ENCODE data around the gene STRBP. TPM values are rescaled to one million over a fixed set of nuclear protein-coding genes. Genes with fewer than 3 reads are reported as not detected.
A peak's percentile ranks its signal among the peaks of the same experiment; 100 is the strongest.
"Not testable (repeated sequence)": the region's sequence is repeated elsewhere in the genome, so short reads cannot be mapped to it uniquely, and the experiment has no call there.

The STRBP gene
- total and polyA plus RNA-seq, 2 donors from 2014 or later = 21.6 to 30.7 TPM

DNA sequence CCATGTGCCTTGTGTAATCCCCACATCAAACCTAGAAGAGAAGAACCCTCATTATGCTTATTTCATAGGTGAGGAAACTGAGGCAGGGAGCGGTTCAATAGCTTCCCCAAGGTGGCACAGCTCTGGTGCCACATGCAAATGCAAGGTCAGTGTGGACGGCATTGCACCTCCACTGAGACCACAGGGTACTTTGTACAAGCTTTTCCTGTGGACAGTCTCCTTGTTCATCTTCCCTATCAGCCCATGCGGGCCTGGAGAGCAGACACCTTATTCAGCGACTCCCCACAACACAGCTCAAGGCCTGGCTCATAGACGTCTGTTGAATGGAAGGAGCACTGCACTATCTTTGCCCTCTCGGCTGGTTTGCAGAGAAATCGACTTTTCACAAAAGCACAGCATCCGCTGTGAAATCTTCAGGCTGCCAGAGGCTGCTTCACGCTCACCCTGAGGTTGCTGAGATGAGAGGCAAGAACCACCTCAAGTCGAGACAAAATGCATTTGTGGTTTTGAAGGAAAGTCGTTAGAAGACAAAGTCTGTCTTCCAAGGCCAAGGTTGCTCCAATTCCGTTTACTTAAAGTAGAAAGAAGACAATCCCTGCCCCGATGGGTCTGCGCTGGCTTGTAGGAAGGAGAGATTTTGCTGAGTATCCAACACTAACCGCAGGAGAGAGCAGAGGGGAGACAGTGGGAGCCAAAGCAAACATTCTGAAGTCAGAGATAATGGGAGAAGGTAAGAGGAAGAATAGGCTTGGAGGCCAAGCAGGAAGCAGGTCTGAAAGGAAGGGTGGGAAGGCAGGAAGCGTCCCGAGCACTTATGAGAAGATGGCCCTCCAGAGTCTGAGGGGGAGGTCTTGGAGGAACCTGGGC is 34.2 kb upstream of the STRBP start:
- FAIRE-seq (no peak), DNase-seq (peak in 1 of 5 donors; percentile 13)
- Histone ChIP-seq H3K36me3 (ENCODE audit: control insufficient read depth in 2 of 3, insufficient read depth in 3 of 3, low read length in 3 of 3) (no peaks in the 10 kb centered on the region), H3K4me1 (ENCODE audit: control insufficient read depth in 2 of 3, insufficient read depth in 2 of 3, low read depth in 1 of 3, low read length in 3 of 3) (no peaks in the 10 kb centered on the region), H3K27me3 (ENCODE audit: control insufficient read depth, insufficient read depth, low read length) (no peaks in the 10 kb centered on the region), H3K4me3 (ENCODE audit: low read length in 3 of 3) (no peak overlapping the region), H3K27ac (ENCODE audit: low read depth in 2 of 2, low read length in 2 of 2) (no peak overlapping the region), H3K9ac (ENCODE audit: low read length in 3 of 3) (no peak overlapping the region), H3K9me3 (ENCODE audit: control insufficient read depth in 2 of 3, insufficient read depth in 1 of 3, low read length in 3 of 3) (no peaks in the 10 kb centered on the region)
- TF ChIP-seq, protein P1, sequence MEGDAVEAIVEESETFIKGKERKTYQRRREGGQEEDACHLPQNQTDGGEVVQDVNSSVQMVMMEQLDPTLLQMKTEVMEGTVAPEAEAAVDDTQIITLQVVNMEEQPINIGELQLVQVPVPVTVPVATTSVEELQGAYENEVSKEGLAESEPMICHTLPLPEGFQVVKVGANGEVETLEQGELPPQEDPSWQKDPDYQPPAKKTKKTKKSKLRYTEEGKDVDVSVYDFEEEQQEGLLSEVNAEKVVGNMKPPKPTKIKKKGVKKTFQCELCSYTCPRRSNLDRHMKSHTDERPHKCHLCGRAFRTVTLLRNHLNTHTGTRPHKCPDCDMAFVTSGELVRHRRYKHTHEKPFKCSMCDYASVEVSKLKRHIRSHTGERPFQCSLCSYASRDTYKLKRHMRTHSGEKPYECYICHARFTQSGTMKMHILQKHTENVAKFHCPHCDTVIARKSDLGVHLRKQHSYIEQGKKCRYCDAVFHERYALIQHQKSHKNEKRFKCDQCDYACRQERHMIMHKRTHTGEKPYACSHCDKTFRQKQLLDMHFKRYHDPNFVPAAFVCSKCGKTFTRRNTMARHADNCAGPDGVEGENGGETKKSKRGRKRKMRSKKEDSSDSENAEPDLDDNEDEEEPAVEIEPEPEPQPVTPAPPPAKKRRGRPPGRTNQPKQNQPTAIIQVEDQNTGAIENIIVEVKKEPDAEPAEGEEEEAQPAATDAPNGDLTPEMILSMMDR (IDR thresholded peaks at IDR 0.05; ENCODE audit: borderline replicate concordance, extremely low read depth, insufficient read depth) = no peak
- intact Hi-C loops (cut with DNase I) = no loop called here

DNA sequence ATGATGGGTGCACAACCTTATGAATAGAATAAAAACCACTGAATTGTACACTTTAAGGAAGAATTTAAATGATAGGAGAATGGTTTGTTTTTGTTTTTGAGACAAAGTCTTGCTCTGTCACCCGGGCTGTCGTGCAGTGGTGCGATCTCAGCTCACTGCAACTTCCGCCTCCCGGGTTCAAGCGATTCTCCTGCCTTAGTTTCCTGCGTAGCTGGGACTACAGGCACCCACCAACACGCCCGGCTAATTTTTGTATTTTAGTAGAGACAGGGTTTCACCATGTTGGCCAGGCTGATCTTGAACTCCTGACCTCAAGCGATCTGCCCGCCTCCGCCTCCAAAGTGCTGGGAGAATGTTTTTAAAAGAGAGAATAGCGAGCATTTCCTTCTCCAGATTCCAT is 33.5 kb upstream of the STRBP start:
- intact Hi-C loops (cut with DNase I); FAIRE-seq; H3K27me3 ChIP-seq (ENCODE audit: control insufficient read depth, insufficient read depth, low read length); H3K36me3 ChIP-seq (ENCODE audit: control insufficient read depth in 2 of 3, insufficient read depth in 3 of 3, low read length in 3 of 3); H3K9me3 ChIP-seq (ENCODE audit: control insufficient read depth in 2 of 3, insufficient read depth in 1 of 3, low read length in 3 of 3); H3K4me1 ChIP-seq (ENCODE audit: control insufficient read depth in 2 of 3, insufficient read depth in 2 of 3, low read depth in 1 of 3, low read length in 3 of 3); H3K27ac ChIP-seq (ENCODE audit: low read depth in 2 of 2, low read length in 2 of 2); H3K9ac ChIP-seq (ENCODE audit: low read length in 3 of 3); H3K4me3 ChIP-seq (ENCODE audit: low read length in 3 of 3): not testable (repeated sequence)
- DNase-seq = peak in 1 of 5 donors; percentile 17

DNA sequence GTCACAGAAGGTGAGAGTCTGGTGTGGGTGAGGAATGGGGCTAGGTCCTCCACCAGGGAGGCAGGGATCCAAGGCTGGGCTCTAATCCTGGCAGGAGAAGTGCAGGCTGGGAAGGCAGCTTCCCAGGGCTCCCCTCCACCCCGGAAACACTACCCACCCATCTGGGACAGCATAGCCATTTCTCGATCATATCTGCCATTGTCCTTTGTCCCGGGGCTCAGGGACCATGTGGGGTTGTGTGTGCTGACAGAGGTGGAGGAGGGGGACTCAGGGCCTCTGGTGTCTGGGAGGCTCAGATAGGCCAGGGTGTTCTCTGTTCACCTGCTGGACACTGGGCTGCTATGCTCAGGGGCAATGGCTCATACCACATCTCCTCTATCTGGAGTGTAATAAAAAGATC is 32.2 kb upstream of the STRBP start:
- FAIRE-seq = no peak

DNA sequence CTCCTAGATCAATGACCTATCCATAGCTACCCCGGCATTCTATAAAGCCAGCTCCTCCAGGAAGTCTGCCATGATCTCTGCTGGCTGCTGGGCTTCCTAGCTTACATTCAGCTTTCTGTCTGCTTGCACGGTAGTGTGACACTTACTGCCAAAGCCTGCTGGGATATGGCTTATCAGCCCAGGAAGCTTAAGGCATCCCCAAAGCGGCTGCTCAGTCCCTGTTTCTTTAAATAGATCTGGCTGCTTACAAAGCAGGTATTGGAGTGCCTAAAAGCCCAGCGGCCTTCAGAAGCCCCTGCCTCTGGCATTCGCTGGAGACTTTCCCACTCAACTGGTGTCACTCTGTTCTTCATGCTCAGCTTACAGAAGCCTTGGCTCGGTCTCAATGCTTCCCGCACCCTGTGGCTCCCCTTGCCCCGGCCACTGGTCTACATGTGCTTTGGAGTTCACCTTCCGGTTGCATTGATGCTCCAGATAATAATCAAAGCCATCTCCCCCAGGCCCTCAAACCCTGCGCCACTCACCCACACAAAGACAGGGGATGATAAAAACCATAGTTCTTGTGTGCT is 31.3 kb upstream of the STRBP start:
- no peak overlapping the region for H3K9ac ChIP-seq (ENCODE audit: low read length in 3 of 3)
- no peaks in the 10 kb centered on the region for H3K27me3 ChIP-seq (ENCODE audit: control insufficient read depth, insufficient read depth, low read length)
- H3K27ac ChIP-seq (ENCODE audit: low read depth in 2 of 2, low read length in 2 of 2) = no peak overlapping the region
- no peaks in the 10 kb centered on the region for H3K9me3 ChIP-seq (ENCODE audit: control insufficient read depth in 2 of 3, insufficient read depth in 1 of 3, low read length in 3 of 3)
- H3K4me3 ChIP-seq (ENCODE audit: low read length in 3 of 3) = no peak overlapping the region
- DNase-seq (peak in 1 of 5 donors; percentile 27), FAIRE-seq (no peak)
- no peaks in the 10 kb centered on the region for H3K36me3 ChIP-seq (ENCODE audit: control insufficient read depth in 2 of 3, insufficient read depth in 3 of 3, low read length in 3 of 3)
- no peaks in the 10 kb centered on the region for H3K4me1 ChIP-seq (ENCODE audit: control insufficient read depth in 2 of 3, insufficient read depth in 2 of 3, low read depth in 1 of 3, low read length in 3 of 3)
- intact Hi-C loops (cut with DNase I) = no loop called here
- TF ChIP-seq, protein P1 (IDR thresholded peaks at IDR 0.05; ENCODE audit: borderline replicate concordance, extremely low read depth, insufficient read depth) = no peak

More for the DNA sequence above, 32.2 kb upstream of the STRBP start:
- no peaks in the 10 kb centered on the region for H3K4me1 ChIP-seq (ENCODE audit: control insufficient read depth in 2 of 3, insufficient read depth in 2 of 3, low read depth in 1 of 3, low read length in 3 of 3)
- H3K27me3 ChIP-seq (ENCODE audit: control insufficient read depth, insufficient read depth, low read length) = no peaks in the 10 kb centered on the region
- no peak overlapping the region for H3K4me3 ChIP-seq (ENCODE audit: low read length in 3 of 3)
- H3K9me3 ChIP-seq (ENCODE audit: control insufficient read depth in 2 of 3, insufficient read depth in 1 of 3, low read length in 3 of 3) = no peaks in the 10 kb centered on the region
- no peaks in the 10 kb centered on the region for H3K36me3 ChIP-seq (ENCODE audit: control insufficient read depth in 2 of 3, insufficient read depth in 3 of 3, low read length in 3 of 3)
- H3K9ac ChIP-seq (ENCODE audit: low read length in 3 of 3) = no peak overlapping the region
- peak in 1 of 5 donors; percentile 27 for DNase-seq
- H3K27ac ChIP-seq (ENCODE audit: low read depth in 2 of 2, low read length in 2 of 2) = no peak overlapping the region
- TF ChIP-seq, protein P1 (IDR thresholded peaks at IDR 0.05; ENCODE audit: borderline replicate concordance, extremely low read depth, insufficient read depth) = no peak
- intact Hi-C loops (cut with DNase I) = no loop called here

All from kidney (tissue), 14 donors.